ENCODE results near the gene RECQL.

GRCh38 chr12:21529456-21529855 lies 28.0 kb upstream of the RECQL start:
- no peak for TF ChIP-seq POLR2AphosphoS5 (IDR thresholded peaks at IDR 0.05)
- TF ChIP-seq CTCF (IDR thresholded peaks at IDR 0.05), result no peak
- TF ChIP-seq EP300 (IDR thresholded peaks at IDR 0.05), result no peak
- TF ChIP-seq POLR2A (IDR thresholded peaks at IDR 0.05), result no peak
